GM18508 (cell line): ENCODE data around the gene LONRF3.

Source experiments
- ATAC-seq: cut with Tn5 transposase; IDR thresholded peaks from one replicate; pipeline ENCODE4 v1.9.1; 2021; ENCODE audit warnings: moderate number of reproducible peaks; ENCODE audit not compliant: insufficient read depth, unreplicated experiment

Gene LONRF3

GRCh38 chrX:118974088-118974907 lies at the start of gene LONRF3:
TSS of gene LONRF3 (plus strand) at chrX:118974618. CDS start at chrX:118974781, 163 bp downstream.
- ATAC-seq, result no peak

- no peak for ATAC-seq
Observed at GRCh38 chrX:118928151-118928550, 46.3 kb upstream of the LONRF3 start.

- ATAC-seq, result no peak
Observed at GRCh38 chrX:118935352-118935751, 39.1 kb upstream of the LONRF3 start.

GRCh38 chrX:118941147-118941546 lies 33.3 kb upstream of the LONRF3 start:
- ATAC-seq, result no peak

GRCh38 chrX:118943102-118943501 lies 31.3 kb upstream of the LONRF3 start:
- ATAC-seq, result no peak

- no peak for ATAC-seq
Observed at GRCh38 chrX:118945921-118946320, 28.5 kb upstream of the LONRF3 start.

- no peak for ATAC-seq
Observed at GRCh38 chrX:118948270-118948669, 26.1 kb upstream of the LONRF3 start.

- ATAC-seq, result no peak
Observed at GRCh38 chrX:118961866-118962560, 12.4 kb upstream of the LONRF3 start.

- ATAC-seq, result no peak
Observed at GRCh38 chrX:118963159-118963558, 11.3 kb upstream of the LONRF3 start.

- no peak for ATAC-seq
Observed at GRCh38 chrX:118964252-118964651, 10.2 kb upstream of the LONRF3 start.

GRCh38 chrX:118965395-118965794 lies 9.0 kb upstream of the LONRF3 start:
- ATAC-seq, result no peak

GRCh38 chrX:118968031-118968430 lies 6.4 kb upstream of the LONRF3 start:
- no peak for ATAC-seq

- no peak for ATAC-seq
Observed at GRCh38 chrX:118971552-118971951, 2.9 kb upstream of the LONRF3 start.

GRCh38 chrX:118973389-118974087 lies 880 bp upstream of the LONRF3 start:
- ATAC-seq, result no peak

GRCh38 chrX:118974908-118975671 lies 672 bp downstream of the LONRF3 start:
- no peak for ATAC-seq

GRCh38 chrX:118975831-118976598 lies 1.6 kb downstream of the LONRF3 start:
- no peak for ATAC-seq

- ATAC-seq, result no peak
Observed at GRCh38 chrX:118976599-118977340, 2.4 kb downstream of the LONRF3 start.

GRCh38 chrX:118977424-118977823 lies 3.0 kb downstream of the LONRF3 start:
- no peak for ATAC-seq

- no peak for ATAC-seq
Observed at GRCh38 chrX:118978451-118978850, 4.0 kb downstream of the LONRF3 start.
